Brain pericyte (primary cell): ENCODE results near the gene ISLR.
A peak's percentile ranks its signal among the peaks of the same experiment; 100 is the strongest.

ENCODE experiments used
- DNase-seq: peaks from one replicate; pipeline ENCODE4 v3.0.0-alpha.2; 2012; ENCODE audit warnings: low read depth, low spot score

Gene ISLR

GRCh38 chr15:74194572-74195559 lies 21.4 kb downstream of the ISLR start:
- DNase-seq: no peak

- no peak for DNase-seq
Observed at GRCh38 chr15:74196175-74196574, 22.7 kb downstream of the ISLR start.

- no peak for DNase-seq
Observed at GRCh38 chr15:74197176-74197965, 23.9 kb downstream of the ISLR start.

GRCh38 chr15:74199297-74199652 lies 25.8 kb downstream of the ISLR start:
- no peak for DNase-seq

GRCh38 chr15:74200412-74200815 lies 26.9 kb downstream of the ISLR start:
- peak; percentile 78 for DNase-seq

- peak; percentile 69 for DNase-seq
Observed at GRCh38 chr15:74200871-74201419, 27.4 kb downstream of the ISLR start.

GRCh38 chr15:74201710-74202420 lies 28.4 kb downstream of the ISLR start:
- DNase-seq: peak; percentile 95

GRCh38 chr15:74202452-74203401 lies 29.2 kb downstream of the ISLR start, which contains the start of gene STRA6:
STRA6 (minus strand) TSS chr15:74202787; CDS start chr15:74202267, 520 bp downstream.
- DNase-seq: no peak

GRCh38 chr15:74203914-74204431 lies 30.5 kb downstream of the ISLR start:
- DNase-seq: peak; percentile 91

- DNase-seq: no peak
Observed at GRCh38 chr15:74205582-74205947, 32.1 kb downstream of the ISLR start.

- no peak for DNase-seq
Observed at GRCh38 chr15:74206801-74207281, 33.3 kb downstream of the ISLR start.

- no peak for DNase-seq
Observed at GRCh38 chr15:74207652-74208440, 34.3 kb downstream of the ISLR start.

GRCh38 chr15:74208496-74208895 lies 35.0 kb downstream of the ISLR start:
- no peak for DNase-seq

GRCh38 chr15:74208901-74209559 lies 35.5 kb downstream of the ISLR start:
- no peak for DNase-seq

- DNase-seq: no peak
Observed at GRCh38 chr15:74209560-74209958, 36.0 kb downstream of the ISLR start.

GRCh38 chr15:74209997-74210671 lies 36.6 kb downstream of the ISLR start:
- no peak for DNase-seq

GRCh38 chr15:74210729-74211128 lies 37.2 kb downstream of the ISLR start:
- DNase-seq: no peak

- no peak for DNase-seq
Observed at GRCh38 chr15:74211656-74212055, 38.1 kb downstream of the ISLR start.
